HG02981 (cell line): ENCODE results near the gene ABAT.

Experiments
- ATAC-seq: cut with Tn5 transposase; IDR thresholded peaks from one replicate; pipeline ENCODE4 v1.9.1; 2021; ENCODE audit warnings: mild to moderate bottlenecking, moderate library complexity; ENCODE audit not compliant: unreplicated experiment

Gene ABAT

DNA sequence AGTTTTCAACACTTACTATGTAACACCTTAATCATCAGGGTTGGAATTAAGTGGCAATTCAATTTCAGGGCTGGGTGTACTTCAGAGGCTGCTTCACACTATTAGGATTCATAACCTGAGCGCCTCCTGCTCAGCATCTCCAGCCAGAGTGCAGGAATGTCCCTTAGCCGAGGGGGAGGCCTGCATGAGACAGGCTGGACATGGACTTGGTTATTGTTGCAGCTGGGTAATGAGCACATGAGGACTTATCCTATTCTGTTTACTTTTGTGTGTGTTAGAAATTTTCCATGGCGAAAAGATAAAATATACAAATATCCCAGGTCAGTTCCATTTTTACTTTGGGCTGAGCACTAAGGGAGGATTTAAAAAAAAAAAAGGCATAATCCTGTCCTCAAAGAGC is 133.6 kb downstream of the ABAT start:
- no peak for ATAC-seq

DNA sequence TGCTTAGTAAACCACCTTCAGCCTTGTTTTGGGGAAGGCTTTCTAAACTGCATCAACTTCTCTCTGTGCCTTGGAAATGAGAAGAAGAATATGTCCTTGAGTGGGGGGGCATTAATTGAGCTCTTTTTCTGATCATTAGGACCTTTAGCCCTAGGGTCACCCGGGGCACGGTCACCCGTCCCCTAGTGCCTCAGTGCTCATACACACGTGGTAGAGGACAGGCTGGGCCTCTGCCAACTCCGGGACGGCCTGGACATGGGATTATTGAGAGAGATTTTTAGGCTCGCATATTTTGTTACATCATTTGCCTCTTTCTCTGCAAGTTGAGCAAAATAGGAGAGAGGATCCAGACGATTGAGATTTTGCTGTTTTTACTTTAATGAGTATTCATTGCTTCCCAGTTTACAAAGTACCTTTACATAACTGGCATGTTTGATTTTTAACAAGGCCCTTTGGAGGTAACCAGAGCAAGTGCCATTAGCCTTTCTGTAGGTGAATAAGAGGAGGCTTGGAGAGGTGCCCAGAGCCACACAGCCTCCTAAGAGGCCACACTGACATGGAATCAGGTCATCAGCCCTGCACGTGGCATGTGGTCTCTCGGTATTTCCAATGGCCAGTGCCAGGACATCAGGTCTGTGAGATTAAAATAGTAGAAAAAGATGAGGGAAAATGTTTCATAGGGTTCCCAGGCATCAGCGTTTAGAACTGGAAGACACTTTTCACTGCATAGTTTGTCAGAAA is 134.4 kb downstream of the ABAT start:
- no peak for ATAC-seq

DNA sequence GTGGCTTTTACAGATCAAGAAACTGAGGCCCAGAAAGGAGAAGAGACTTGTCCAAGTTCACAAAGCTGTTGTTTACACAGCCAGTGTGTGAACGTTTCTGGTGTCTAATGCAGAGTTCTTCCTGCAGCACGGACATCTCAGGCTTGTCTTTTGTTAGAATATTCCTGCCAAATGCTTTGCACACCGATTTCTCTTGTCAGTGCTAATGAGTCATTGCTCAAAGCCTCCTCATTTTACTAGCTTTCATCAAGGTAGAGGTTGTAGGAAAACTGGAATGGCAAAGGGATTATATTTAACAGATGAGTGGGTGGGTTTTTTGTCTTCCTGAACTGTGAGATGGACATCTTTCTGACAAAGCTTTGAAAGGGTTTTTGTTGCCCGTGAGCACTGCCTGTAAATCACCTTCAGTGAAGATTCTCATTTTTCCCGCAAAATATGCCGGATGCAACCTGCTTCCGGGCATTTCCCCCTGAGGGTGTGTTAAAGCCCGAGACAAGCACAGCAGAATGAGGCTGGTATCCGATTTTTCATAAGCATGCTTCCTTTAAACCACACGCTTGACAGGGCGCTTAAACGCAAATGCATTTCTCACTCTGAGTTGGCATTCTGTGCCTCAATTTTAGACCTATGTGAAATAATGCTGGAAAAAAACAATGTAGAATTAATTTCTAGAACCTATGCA is 137.9 kb downstream of the ABAT start:
- no peak for ATAC-seq

DNA sequence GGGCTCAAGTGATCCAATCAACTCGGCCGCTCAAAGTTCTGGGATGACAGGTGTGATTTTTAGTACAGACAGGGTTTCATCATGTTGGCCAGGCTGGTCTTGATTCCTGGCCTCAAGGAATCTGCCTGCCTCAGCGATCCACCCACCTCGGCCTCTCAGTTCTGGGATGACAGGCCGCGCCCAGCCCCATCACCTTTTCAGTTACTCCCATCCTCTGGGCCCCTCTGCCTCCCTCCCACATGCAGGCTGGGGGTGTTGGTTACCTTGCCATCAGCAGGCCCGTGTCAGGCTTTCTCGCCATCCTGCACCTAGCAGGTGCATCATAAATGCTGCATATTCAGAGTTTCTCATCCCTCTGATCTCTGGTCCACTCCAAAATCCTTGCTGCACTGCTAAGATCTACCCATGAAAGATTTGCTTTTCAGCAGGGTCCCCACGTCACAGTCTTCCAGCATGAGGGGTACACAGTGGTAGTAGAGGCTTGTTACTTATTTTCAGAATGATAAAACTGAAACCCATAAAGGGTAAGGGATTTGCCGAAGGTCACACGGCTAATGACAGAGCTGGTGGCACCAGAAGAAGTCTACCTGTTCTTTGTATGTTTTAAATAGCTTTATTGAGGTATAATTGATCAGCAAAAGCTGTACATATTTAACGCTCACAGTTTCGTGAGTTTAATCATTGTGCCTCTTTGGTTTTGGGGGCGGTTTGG is 139.8 kb downstream of the ABAT start:
- no peak for ATAC-seq

DNA sequence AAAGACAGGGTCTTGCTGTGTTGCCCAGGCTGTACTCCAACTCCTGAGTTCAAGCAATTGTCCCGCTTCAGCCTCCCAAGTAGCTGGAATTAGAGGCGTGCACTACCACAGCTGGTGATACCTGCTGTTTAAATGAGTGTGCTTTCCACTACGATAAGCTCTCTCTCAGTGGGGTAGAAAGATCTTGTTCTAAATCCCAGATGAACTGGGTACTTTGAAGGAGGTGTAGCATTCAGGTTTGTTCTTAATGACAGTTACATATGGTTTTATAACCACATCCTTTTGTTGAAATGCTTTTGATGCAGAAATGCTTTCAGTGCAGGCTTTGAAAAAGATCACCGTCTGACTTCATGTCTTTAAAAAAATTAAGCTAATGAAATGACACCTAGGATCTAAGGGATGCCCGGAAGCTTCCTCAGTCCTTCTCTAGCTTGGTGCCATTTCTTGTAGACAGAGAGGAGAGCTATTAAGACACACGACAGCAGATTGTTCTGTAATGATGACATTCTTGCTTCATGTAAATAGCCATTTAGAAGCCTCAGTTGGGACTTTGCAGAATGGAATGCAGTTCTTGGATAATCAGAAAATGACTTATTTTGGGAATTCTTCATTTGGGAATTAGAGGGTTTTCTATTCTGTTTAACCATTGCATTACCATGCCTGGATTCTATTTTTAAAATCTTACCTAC is 142.7 kb downstream of the ABAT start:
- ATAC-seq: no peak

- ATAC-seq: peak; percentile 69
Measured at GRCh38 chr16:8818504-8819270, 144.3 kb downstream of the ABAT start.

- ATAC-seq: no peak
Measured at GRCh38 chr16:8819411-8820034, 145.1 kb downstream of the ABAT start.

- ATAC-seq: no peak
Measured at GRCh38 chr16:8822403-8822802, 148.0 kb downstream of the ABAT start.

DNA sequence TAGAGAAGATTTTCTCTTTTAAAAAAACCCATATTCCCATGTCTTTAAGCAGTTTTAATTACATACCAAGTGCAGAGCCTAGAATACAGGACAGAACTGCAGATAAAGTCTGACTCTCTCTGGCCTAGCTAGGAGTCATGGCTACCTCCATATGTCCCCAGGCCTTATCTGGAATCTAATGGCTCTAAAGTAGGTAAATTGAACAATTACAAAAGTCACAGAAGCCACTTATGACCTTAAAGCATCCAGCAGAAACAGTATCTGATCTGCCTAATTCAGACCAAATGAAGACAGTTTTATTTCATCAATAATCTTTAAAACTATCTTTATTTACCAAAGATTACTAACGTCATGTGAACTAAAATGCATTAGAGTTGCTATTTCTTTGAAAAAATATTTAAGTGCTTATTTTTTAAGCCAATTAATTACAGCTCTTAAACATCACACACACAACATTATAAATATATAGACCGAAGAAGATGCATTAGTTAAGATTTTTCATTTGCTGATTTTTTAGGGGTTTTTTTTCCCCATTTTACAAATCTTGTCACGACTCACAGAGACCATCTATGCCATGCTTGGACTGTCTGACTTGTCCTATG is 152.0 kb downstream of the ABAT start:
- no peak for ATAC-seq

- ATAC-seq: no peak
Measured at GRCh38 chr16:8828541-8829165, 154.2 kb downstream of the ABAT start.

GRCh38 chr16:8831450-8831849 is 157.0 kb downstream of the ABAT start:
- no peak for ATAC-seq

GRCh38 chr16:8831871-8832716 is 157.7 kb downstream of the ABAT start:
- no peak for ATAC-seq

DNA sequence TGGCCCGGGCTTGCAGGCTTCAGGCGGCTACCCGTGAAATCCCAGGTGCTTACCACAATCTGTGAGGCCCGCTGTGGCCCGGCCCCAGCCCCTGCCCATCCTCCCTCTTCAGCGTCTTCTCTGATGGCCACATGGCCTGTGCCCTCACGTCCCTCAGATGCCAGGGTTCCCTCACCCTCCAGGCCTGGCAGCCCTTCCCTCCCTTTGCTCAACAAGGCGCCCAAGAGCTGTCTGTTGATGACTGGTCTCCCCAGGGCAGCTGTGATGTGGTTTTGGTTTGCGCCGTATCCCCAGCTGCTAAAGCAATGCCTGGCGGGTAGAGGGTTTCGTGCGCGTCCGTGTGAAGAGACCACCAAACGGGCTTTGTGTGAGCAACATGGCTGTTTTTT is 158.3 kb downstream of the ABAT start:
- no peak for ATAC-seq
